NCI-H1105 (cell line): ENCODE results near the gene CDK5RAP2.
A peak's percentile ranks its signal among the peaks of the same experiment; 100 is the strongest.
"Not testable (repeated sequence)": the region's sequence is repeated elsewhere in the genome, so short reads cannot be mapped to it uniquely, and the experiment has no call there.

Source experiments
- DNase-seq: peaks from one replicate; lab custom pipeline; 2025; lab: John Stamatoyannopoulos, UW

Gene CDK5RAP2

GRCh38 chr9:120580051-120580896 lies at the start of gene CDK5RAP2:
CDK5RAP2 (minus strand) TSS chr9:120580167; CDS start chr9:120579978, 189 bp downstream.
- DNase-seq = peak; percentile 97

- not testable (repeated sequence) for DNase-seq
These were observed 49.0 kb upstream of the CDK5RAP2 start for GRCh38 chr9:120628925-120629497.

- no peak for DNase-seq
These were observed 48.4 kb upstream of the CDK5RAP2 start for GRCh38 chr9:120628207-120628924.

- no peak for DNase-seq
These were observed 47.1 kb upstream of the CDK5RAP2 start for GRCh38 chr9:120627073-120627472.

GRCh38 chr9:120626512-120626911 lies 46.5 kb upstream of the CDK5RAP2 start:
- DNase-seq = no peak

GRCh38 chr9:120625222-120625621 lies 45.3 kb upstream of the CDK5RAP2 start:
- DNase-seq = no peak

- DNase-seq = no peak
These were observed 42.8 kb upstream of the CDK5RAP2 start for GRCh38 chr9:120622790-120623189.

- DNase-seq = no peak
These were observed 42.0 kb upstream of the CDK5RAP2 start for GRCh38 chr9:120621941-120622340.

- DNase-seq = peak; percentile 57
These were observed 40.0 kb upstream of the CDK5RAP2 start for GRCh38 chr9:120619751-120620655.

GRCh38 chr9:120616966-120617935 lies 37.3 kb upstream of the CDK5RAP2 start:
- DNase-seq = no peak

GRCh38 chr9:120612218-120612617 lies 32.3 kb upstream of the CDK5RAP2 start:
- DNase-seq = no peak

GRCh38 chr9:120611690-120612068 lies 31.7 kb upstream of the CDK5RAP2 start:
- no peak for DNase-seq

GRCh38 chr9:120610975-120611689 lies 31.2 kb upstream of the CDK5RAP2 start:
- DNase-seq = no peak

- no peak for DNase-seq
These were observed 29.7 kb upstream of the CDK5RAP2 start for GRCh38 chr9:120609636-120610035.

GRCh38 chr9:120608421-120608820 lies 28.5 kb upstream of the CDK5RAP2 start:
- DNase-seq = no peak

GRCh38 chr9:120603591-120603990 lies 23.6 kb upstream of the CDK5RAP2 start:
- no peak for DNase-seq

GRCh38 chr9:120603010-120603409 lies 23.0 kb upstream of the CDK5RAP2 start:
- DNase-seq = no peak

- no peak for DNase-seq
These were observed 13.9 kb upstream of the CDK5RAP2 start for GRCh38 chr9:120593955-120594277.

- DNase-seq = no peak
These were observed 13.4 kb upstream of the CDK5RAP2 start for GRCh38 chr9:120593250-120593954.
